HCT116 (cell line): ENCODE results near the gene YIPF7. TPM values are rescaled to one million over a fixed set of nuclear protein-coding genes. Genes with fewer than 3 reads are reported as not detected.

Experiments
- ATAC-seq: fragments of 200-7000 bp; cut with Tn5 transposase; 2 replicates; pipeline ENCODE4 v1.9.1; 2020; ENCODE audit warnings: mild to moderate bottlenecking, moderate library complexity
- Bru-seq: library from RNA; stranded (reverse); fragments of 400-500 nt; gene quantifications from one replicate; lab custom pipeline; 2021; lab: Mats Ljungman, UMichigan
- BruChase-seq, 2 experiments: library from RNA; stranded (reverse); fragments of 400-500 nt; gene quantifications; one replicate each; lab custom pipeline; 2021; lab: Mats Ljungman, UMichigan
- BruUV-seq: library from RNA; stranded (reverse); fragments of 400-500 nt; replicated peaks from 2 replicates; lab custom pipeline; 2021; lab: Mats Ljungman, UMichigan
- CTCF ChIA-PET: fragments of 300-600 bp; sonication (Branson Sonifier 250); formaldehyde crosslinking; loops from one replicate; lab custom pipeline; 2021; ENCODE audit warnings: antibody characterized with exemption; lab: Charles Lee
- POLR2A ChIA-PET: fragments of 300-600, 350-600 bp; sonication (Branson Sonifier 250); formaldehyde crosslinking; loops from one replicate; lab custom pipeline; 2021; ENCODE audit warnings: antibody characterized with exemption; lab: Charles Lee
- RAD21 ChIA-PET, 2 experiments: fragments of 300-600 bp; sonication (Branson Sonifier 250); formaldehyde crosslinking; loops; one replicate each; lab custom pipeline; 2023; ENCODE audit warnings: low total read pairs in 2 of 2; ENCODE audit not compliant: uncharacterized antibody in 2 of 2, unreplicated experiment in 2 of 2, low non-redundant PET in 1 of 2; lab: Charles Lee
- DNase-seq: peaks from one replicate; pipeline ENCODE4 v3.0.0-alpha.2; 2010; ENCODE audit warnings: low read depth, low spot score
- H2AFZ ChIP-seq: fragments of 200-600 bp; shearing (Covaris generic), sonication (generic); 2 replicates; pipeline ENCODE4 v1.6.1; 2017; ENCODE audit warnings: low read depth, mixed run types, mixed read lengths, antibody characterized with exemption, low read length; ENCODE audit not compliant: poor library complexity, severe bottlenecking
- H3K27ac ChIP-seq: 2 replicates; pipeline ENCODE4 v1.5.1; 2012; ENCODE audit warnings: low read depth, low read length
- H3K27me3 ChIP-seq: fragments of 200-600 bp; sonication (generic); 2 replicates; pipeline ENCODE4 v1.6.1; 2016; ENCODE audit warnings: mixed run types, low read length, mixed read lengths; ENCODE audit not compliant: insufficient read depth
- H3K36me3 ChIP-seq, 2 experiments: fragments of 200-500 bp in 1 of 2; fragments of 200-600 bp in 1 of 2; sonication (Bioruptor generic) in 1 of 2; sonication (generic) in 1 of 2; 2 replicates each; pipeline versions ENCODE4 v1.5.1 to v1.6.1; 2014 to 2016; ENCODE audit warnings: low read length in 2 of 2, inconsistent platforms in 1 of 2, mixed read lengths in 1 of 2, mixed run types in 1 of 2; ENCODE audit not compliant: insufficient read depth in 2 of 2, control insufficient read depth in 1 of 2
- H3K4me1 ChIP-seq, 2 experiments: fragments of 200-600 bp in 1 of 2; sonication (generic) in 1 of 2; 2 replicates each; pipeline versions ENCODE4 v1.5.1 to v1.6.1; 2012 to 2017; ENCODE audit warnings: low read length in 2 of 2, inconsistent platforms in 1 of 2, mild to moderate bottlenecking in 1 of 2, mixed read lengths in 1 of 2, mixed run types in 1 of 2, moderate library complexity in 1 of 2; ENCODE audit not compliant: insufficient read depth in 2 of 2, control insufficient read depth in 1 of 2
- H3K4me2 ChIP-seq: fragments of 200-600 bp; sonication (generic); 2 replicates; pipeline ENCODE4 v1.6.1; 2017; ENCODE audit warnings: mixed run types, low read length, mixed read lengths
- H3K4me3 ChIP-seq, 2 experiments: fragments of 200-600 bp in 1 of 2; sonication (generic) in 1 of 2; replicated peaks in 1 of 2; 2 replicates each; pipeline ENCODE4 v1.5.1; 2011 to 2016; ENCODE audit warnings: low read length in 2 of 2, control low read depth in 1 of 2, low read depth in 1 of 2, mild to moderate bottlenecking in 1 of 2, mixed read lengths in 1 of 2, mixed run types in 1 of 2
- H3K79me2 ChIP-seq: fragments of 200-600 bp; sonication (generic); 2 replicates; pipeline ENCODE4 v1.6.1; 2017; ENCODE audit warnings: mild to moderate bottlenecking, mixed run types, low read length, moderate library complexity, mixed read lengths; ENCODE audit not compliant: insufficient read depth
- H3K9ac ChIP-seq: fragments of 200-600 bp; sonication (generic); 2 replicates; pipeline ENCODE4 v1.6.1; 2016; ENCODE audit warnings: low read length, mixed read lengths
- H3K9me2 ChIP-seq: fragments of 200-600 bp; sonication (generic), shearing (Covaris generic); 2 replicates; pipeline ENCODE4 v1.6.1; 2017; ENCODE audit warnings: mixed run types, mild to moderate bottlenecking, moderate library complexity; ENCODE audit not compliant: insufficient read depth
- H3K9me3 ChIP-seq, 2 experiments: fragments of 200-500 bp in 1 of 2; fragments of 200-600 bp in 1 of 2; sonication (Bioruptor generic) in 1 of 2; sonication (generic) in 1 of 2; 2 replicates each; pipeline ENCODE4 v1.6.1; 2014 to 2017; ENCODE audit warnings: low read length in 2 of 2, mixed read lengths in 2 of 2, inconsistent platforms in 1 of 2, low read depth in 1 of 2, mild to moderate bottlenecking in 1 of 2, mixed run types in 1 of 2, moderate library complexity in 1 of 2; ENCODE audit not compliant: control insufficient read depth in 1 of 2, insufficient read depth in 1 of 2
- H4K20me1 ChIP-seq: fragments of 200-600 bp; sonication (generic), shearing (Covaris generic); 2 replicates; pipeline ENCODE4 v1.6.1; 2017; ENCODE audit warnings: mixed run types, mild to moderate bottlenecking, moderate library complexity; ENCODE audit not compliant: insufficient read depth
- CBX3 ChIP-seq: IDR thresholded peaks from 2 replicates; pipeline ENCODE4 v1.6.1; 2012; ENCODE audit warnings: low read depth
- CEBPB ChIP-seq: IDR thresholded peaks from 2 replicates; pipeline ENCODE4 v1.6.1; 2012; ENCODE audit warnings: low read depth
- EGR1 ChIP-seq: IDR thresholded peaks from 2 replicates; pipeline ENCODE4 v1.6.1; 2012; ENCODE audit warnings: low read depth
- EZH2 ChIP-seq: fragments of 200-600 bp; sonication (generic); IDR thresholded peaks from 2 replicates; pipeline ENCODE4 v1.6.1; 2017; ENCODE audit warnings: antibody characterized with exemption, mixed run types
- EZH2phosphoT487 ChIP-seq: fragments of 200-600 bp; IDR thresholded peaks from 2 replicates; pipeline ENCODE4 v1.6.1; 2018; ENCODE audit warnings: antibody characterized with exemption, borderline replicate concordance
- POLR2AphosphoS5 ChIP-seq: IDR thresholded peaks from 2 replicates; pipeline ENCODE4 v1.6.1; 2011; ENCODE audit warnings: mild to moderate bottlenecking, low read depth, low read length, moderate library complexity
- RAD21 ChIP-seq: IDR thresholded peaks from 2 replicates; pipeline ENCODE4 v1.6.1; 2012; ENCODE audit warnings: low read depth, mild to moderate bottlenecking
- SIN3A ChIP-seq: IDR thresholded peaks from 2 replicates; pipeline ENCODE4 v1.6.1; 2012; ENCODE audit warnings: low read depth
- TCF7L2 ChIP-seq: IDR thresholded peaks from 2 replicates; pipeline ENCODE4 v1.7.0; 2011; ENCODE audit warnings: borderline replicate concordance, inconsistent platforms; ENCODE audit not compliant: insufficient read depth, insufficient read length; ENCODE audit errors: extremely low read depth
- YY1 ChIP-seq: IDR thresholded peaks from 2 replicates; pipeline ENCODE4 v1.6.1; 2011; ENCODE audit warnings: low read length, low read depth, moderate library complexity, mild to moderate bottlenecking; ENCODE audit not compliant: insufficient replicate concordance; ENCODE audit errors: extremely low read depth
- ZNF274 ChIP-seq: fragments of 200-500 bp; sonication (Bioruptor generic); IDR thresholded peaks from 2 replicates; pipeline ENCODE4 v1.6.1; 2014; ENCODE audit warnings: mild to moderate bottlenecking, low read depth, low read length, inconsistent platforms
- intact Hi-C: fragments of 100-400 bp; cut with micrococcal nuclease; formaldehyde crosslinking; loops from 2 replicates; pipeline ENCODE4 v1.10.0; 2022
- long read RNA-seq: library from polyadenylated mRNA; unstranded; transcript quantifications from one replicate; pipeline ENCODE4 v2.0.0, GENCODE V29; 2021; ENCODE audit not compliant: unreplicated experiment
- polyA plus RNA-seq: library from polyadenylated mRNA; unstranded; fragments of >200 nt; gene quantifications from 2 replicates; pipeline ENCODE4 v1.2.1, GENCODE V29; 2012; ENCODE audit warnings: missing spikeins
- total RNA-seq: library from RNA; stranded (reverse); gene quantifications from one replicate; pipeline ENCODE4 v1.2.1, GENCODE V29; 2021; ENCODE audit not compliant: unreplicated experiment
- TF ChIP-seq, protein P1 (sequence below): IDR thresholded peaks from 2 replicates; pipeline ENCODE4 v1.6.1; 2012
- TF ChIP-seq, protein P2 (sequence below), 3 experiments: fragments of 200-600 bp in 1 of 3; sonication (generic) in 1 of 3; IDR thresholded peaks in 2 of 3; conservative IDR thresholded peaks in 1 of 3; 2 replicates each; pipeline ENCODE4 v1.5.1; 2012 to 2017; ENCODE audit warnings: low read depth in 2 of 3, low read length in 2 of 3, antibody characterized with exemption in 1 of 3, borderline replicate concordance in 1 of 3, control low read depth in 1 of 3, mild to moderate bottlenecking in 1 of 3, mixed read lengths in 1 of 3, mixed run types in 1 of 3, moderate library complexity in 1 of 3; ENCODE audit not compliant: insufficient read depth in 1 of 3
- TF ChIP-seq, protein P3 (sequence below): IDR thresholded peaks from 2 replicates; pipeline ENCODE4 v1.6.1; 2012
- TF ChIP-seq, protein P4 (sequence below): IDR thresholded peaks from 2 replicates; pipeline ENCODE4 v1.6.1; 2011; ENCODE audit warnings: mild to moderate bottlenecking, low read length, moderate library complexity; ENCODE audit not compliant: insufficient replicate concordance; ENCODE audit errors: extremely low read depth

Gene YIPF7
- total RNA-seq (not detected), Bru-seq, nascent RNA (percentile 12 among the genes with signal in this experiment), BruChase-seq, experiment 1, labeled RNA remaining after a 6-hour chase (percentile 30 among the genes with signal in this experiment), BruChase-seq, experiment 2, labeled RNA remaining after a 2-hour chase (percentile 22 among the genes with signal in this experiment)
- 0.06 TPM in 1 of 2 replicates, not detected in the other for polyA plus RNA-seq
- long read RNA-seq, partial matches to known transcripts: 0 of 1 reads
- long read RNA-seq, other reads (novel, unspliced or antisense): 1 of 1 reads

DNA sequence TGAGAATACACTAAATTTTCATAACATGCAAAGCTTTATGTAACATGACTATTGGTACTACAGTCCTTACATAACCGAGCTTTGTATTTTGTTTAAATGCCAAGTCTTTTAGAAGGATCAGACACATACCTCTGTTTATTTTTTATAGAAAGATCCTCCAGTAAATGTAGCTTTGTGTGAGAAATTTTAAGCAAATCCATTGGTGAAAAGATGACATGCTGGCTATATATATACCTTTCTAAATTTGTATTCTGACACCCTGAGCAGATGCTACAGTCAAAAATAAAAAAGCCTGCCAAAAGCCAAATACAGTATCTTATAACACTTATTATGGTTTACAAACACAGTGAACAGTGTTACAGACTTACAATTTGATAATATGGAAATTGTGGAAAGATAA, at the start of gene YIPF7:
Gene YIPF7 (minus strand): TSS at position 201 of the 400 bp plus-strand sequence. CDS start 1,525 bp downstream, outside the sequence.
- intact Hi-C loops: no loop called here
- ChIA-PET RAD21 (no interaction called here), POLR2A (no interaction called here), CTCF (no interaction called here)
- no peaks in the 10 kb centered on the region for H4K20me1 ChIP-seq
- H3K9me3 ChIP-seq: no peaks in the 10 kb centered on the region
- H3K4me1 ChIP-seq: no peaks in the 10 kb centered on the region
- ATAC-seq: no peak
- no peaks in the 10 kb centered on the region for H3K9me2 ChIP-seq
- 0 out of 2 replicates have a peak, but pooled peaks cover 11% of the 10 kb centered on the region for H3K27me3 ChIP-seq
- no peak within 1 kb of the TSS for H3K4me3 ChIP-seq
- H3K79me2 ChIP-seq: no peaks in the 10 kb centered on the region
- no peak for TF ChIP-seq TCF7L2
- no peak for TF ChIP-seq EGR1
- no peak for TF ChIP-seq CEBPB
- no peak for TF ChIP-seq YY1
- no peak within 1 kb of the TSS for H2AFZ ChIP-seq
- no TSS peak for BruUV-seq
- no peak within 1 kb of the TSS for H3K27ac ChIP-seq
- no peak for DNase-seq
- H3K9ac ChIP-seq: no peak within 1 kb of the TSS
- H3K4me2 ChIP-seq: no peak within 1 kb of the TSS
- H3K36me3 ChIP-seq: no peaks in the 10 kb centered on the region

DNA sequence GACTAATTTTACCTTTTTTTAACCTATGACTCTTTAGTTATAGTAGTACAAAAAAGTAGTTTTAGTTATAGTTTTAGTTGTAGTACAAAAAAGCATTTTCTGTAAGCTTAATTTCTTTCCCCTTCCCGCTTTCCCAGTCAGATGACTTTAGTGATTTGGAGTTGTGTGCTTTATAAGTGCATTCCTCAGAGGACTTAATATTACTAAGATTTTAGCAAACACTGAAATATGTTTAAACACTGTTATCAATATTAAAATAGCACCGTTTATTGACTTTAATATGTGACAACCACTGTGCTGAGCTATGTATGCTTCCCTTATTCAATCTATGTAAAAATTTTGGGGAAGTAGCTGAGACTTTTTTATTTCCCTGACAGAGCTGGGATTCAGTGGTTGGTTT, 49.6 kb upstream of the YIPF7 start:
- ChIA-PET RAD21 (no interaction called here), POLR2A (interaction anchor here (1.0 kb wide), 1 partner anchor 23 kb away, joined by 4 read pairs; the partner anchor contains the start of gene GUF1), CTCF (no interaction called here)
- Histone ChIP-seq H3K4me3 (no peak overlapping the region), H4K20me1 (no peaks in the 10 kb centered on the region; the same call in 1 of the 2 replicates), H3K9me2 (no peaks in the 10 kb centered on the region), H3K36me3 (peaks cover 43 to 53% of the 10 kb centered on the region in 2 experiments), H3K9me3 (no peaks in the 10 kb centered on the region), H2AFZ (no peak overlapping the region), H3K79me2 (peaks cover 3% of the 10 kb centered on the region; the same call in 1 of the 2 replicates), H3K27ac (no peak overlapping the region), H3K4me2 (no peak overlapping the region), H3K4me1 (no peaks in the 10 kb centered on the region), H3K9ac (no peak overlapping the region), H3K27me3 (no peaks in the 10 kb centered on the region)
- BruUV-seq: no TSS peak
- ATAC-seq (no peak), DNase-seq (no peak)
- intact Hi-C loops: no loop called here
- TF ChIP-seq SIN3A (no peak), EZH2phosphoT487 (no peak), ZNF274 (no peak), POLR2AphosphoS5 (no peak), CBX3 (no peak), RAD21 (no peak), EZH2 (no peak)
- TF ChIP-seq, protein P1, sequence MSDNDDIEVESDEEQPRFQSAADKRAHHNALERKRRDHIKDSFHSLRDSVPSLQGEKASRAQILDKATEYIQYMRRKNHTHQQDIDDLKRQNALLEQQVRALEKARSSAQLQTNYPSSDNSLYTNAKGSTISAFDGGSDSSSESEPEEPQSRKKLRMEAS: no peak
- TF ChIP-seq, protein P2, sequence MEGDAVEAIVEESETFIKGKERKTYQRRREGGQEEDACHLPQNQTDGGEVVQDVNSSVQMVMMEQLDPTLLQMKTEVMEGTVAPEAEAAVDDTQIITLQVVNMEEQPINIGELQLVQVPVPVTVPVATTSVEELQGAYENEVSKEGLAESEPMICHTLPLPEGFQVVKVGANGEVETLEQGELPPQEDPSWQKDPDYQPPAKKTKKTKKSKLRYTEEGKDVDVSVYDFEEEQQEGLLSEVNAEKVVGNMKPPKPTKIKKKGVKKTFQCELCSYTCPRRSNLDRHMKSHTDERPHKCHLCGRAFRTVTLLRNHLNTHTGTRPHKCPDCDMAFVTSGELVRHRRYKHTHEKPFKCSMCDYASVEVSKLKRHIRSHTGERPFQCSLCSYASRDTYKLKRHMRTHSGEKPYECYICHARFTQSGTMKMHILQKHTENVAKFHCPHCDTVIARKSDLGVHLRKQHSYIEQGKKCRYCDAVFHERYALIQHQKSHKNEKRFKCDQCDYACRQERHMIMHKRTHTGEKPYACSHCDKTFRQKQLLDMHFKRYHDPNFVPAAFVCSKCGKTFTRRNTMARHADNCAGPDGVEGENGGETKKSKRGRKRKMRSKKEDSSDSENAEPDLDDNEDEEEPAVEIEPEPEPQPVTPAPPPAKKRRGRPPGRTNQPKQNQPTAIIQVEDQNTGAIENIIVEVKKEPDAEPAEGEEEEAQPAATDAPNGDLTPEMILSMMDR (IDR thresholded peaks at IDR 0.05 in 2 of 3, conservative IDR thresholded peaks at IDR 0.05 in 1 of 3; ENCODE audit: borderline replicate concordance in 1 of 3, insufficient read depth in 1 of 3, low read depth in 2 of 3, low read length in 2 of 3): no peak
- TF ChIP-seq, protein P3, sequence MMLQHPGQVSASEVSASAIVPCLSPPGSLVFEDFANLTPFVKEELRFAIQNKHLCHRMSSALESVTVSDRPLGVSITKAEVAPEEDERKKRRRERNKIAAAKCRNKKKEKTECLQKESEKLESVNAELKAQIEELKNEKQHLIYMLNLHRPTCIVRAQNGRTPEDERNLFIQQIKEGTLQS: no peak
- TF ChIP-seq, protein P4, sequence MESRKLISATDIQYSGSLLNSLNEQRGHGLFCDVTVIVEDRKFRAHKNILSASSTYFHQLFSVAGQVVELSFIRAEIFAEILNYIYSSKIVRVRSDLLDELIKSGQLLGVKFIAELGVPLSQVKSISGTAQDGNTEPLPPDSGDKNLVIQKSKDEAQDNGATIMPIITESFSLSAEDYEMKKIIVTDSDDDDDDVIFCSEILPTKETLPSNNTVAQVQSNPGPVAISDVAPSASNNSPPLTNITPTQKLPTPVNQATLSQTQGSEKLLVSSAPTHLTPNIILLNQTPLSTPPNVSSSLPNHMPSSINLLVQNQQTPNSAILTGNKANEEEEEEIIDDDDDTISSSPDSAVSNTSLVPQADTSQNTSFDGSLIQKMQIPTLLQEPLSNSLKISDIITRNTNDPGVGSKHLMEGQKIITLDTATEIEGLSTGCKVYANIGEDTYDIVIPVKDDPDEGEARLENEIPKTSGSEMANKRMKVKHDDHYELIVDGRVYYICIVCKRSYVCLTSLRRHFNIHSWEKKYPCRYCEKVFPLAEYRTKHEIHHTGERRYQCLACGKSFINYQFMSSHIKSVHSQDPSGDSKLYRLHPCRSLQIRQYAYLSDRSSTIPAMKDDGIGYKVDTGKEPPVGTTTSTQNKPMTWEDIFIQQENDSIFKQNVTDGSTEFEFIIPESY: no peak
